GM21528 (cell line): Measurements from ENCODE around the gene ADAT3.

Source experiments
- ATAC-seq: cut with Tn5 transposase; IDR thresholded peaks from one replicate; pipeline ENCODE4 v1.9.1; 2021; ENCODE audit warnings: mild to moderate bottlenecking, moderate library complexity; ENCODE audit not compliant: unreplicated experiment, low FRiP score

ADAT3 gene

GRCh38 chr19:1905110-1905862, at the start of gene ADAT3, which contains the start of gene SCAMP4:
ADAT3 (plus strand) TSS chr19:1905399; CDS start chr19:1912048, 6,649 bp downstream.
SCAMP4 (plus strand) TSS chr19:1905399; CDS start chr19:1915020, 9,621 bp downstream.
- ATAC-seq, result peak; percentile 74

- ATAC-seq, result no peak
Measured at GRCh38 chr19:1855828-1856255, 49.4 kb upstream of the ADAT3 start.

- ATAC-seq, result no peak
Measured at GRCh38 chr19:1856345-1856697, 48.9 kb upstream of the ADAT3 start.

- ATAC-seq, result no peak
Measured at GRCh38 chr19:1856698-1857603, 48.2 kb upstream of the ADAT3 start.

GRCh38 chr19:1857648-1858326, 47.4 kb upstream of the ADAT3 start:
- ATAC-seq, result no peak

GRCh38 chr19:1858412-1859081, 46.7 kb upstream of the ADAT3 start:
- no peak for ATAC-seq

- no peak for ATAC-seq
Measured at GRCh38 chr19:1859331-1859781, 45.8 kb upstream of the ADAT3 start.

- ATAC-seq, result no peak
Measured at GRCh38 chr19:1860042-1860775, 45.0 kb upstream of the ADAT3 start.

- no peak for ATAC-seq
Measured at GRCh38 chr19:1860821-1861598, 44.2 kb upstream of the ADAT3 start.

GRCh38 chr19:1861599-1862031, 43.6 kb upstream of the ADAT3 start:
- ATAC-seq, result no peak

- no peak for ATAC-seq
Measured at GRCh38 chr19:1862068-1862423, 43.2 kb upstream of the ADAT3 start.

- ATAC-seq, result peak; percentile 18
Measured at GRCh38 chr19:1862424-1863327, 42.5 kb upstream of the ADAT3 start.

- peak; percentile 11 for ATAC-seq
Measured at GRCh38 chr19:1863328-1863637, 41.9 kb upstream of the ADAT3 start, which contains the start of gene KLF16. KLF16 (minus strand) TSS chr19:1863579; CDS start chr19:1863497, 82 bp downstream.

- ATAC-seq, result peak; percentile 43
Measured at GRCh38 chr19:1863638-1864479, 41.3 kb upstream of the ADAT3 start.

GRCh38 chr19:1864480-1865171, 40.6 kb upstream of the ADAT3 start:
- peak; percentile 32 for ATAC-seq
